ENCODE results near the gene ADD2. TPM values are rescaled to one million over a fixed set of nuclear protein-coding genes. Genes with fewer than 3 reads are reported as not detected.
"Not testable (repeated sequence)": the region's sequence is repeated elsewhere in the genome, so short reads cannot be mapped to it uniquely, and the experiment has no call there.

The ADD2 gene
- total RNA-seq, 1 donor from 2014 or later: 10.2 TPM

DNA sequence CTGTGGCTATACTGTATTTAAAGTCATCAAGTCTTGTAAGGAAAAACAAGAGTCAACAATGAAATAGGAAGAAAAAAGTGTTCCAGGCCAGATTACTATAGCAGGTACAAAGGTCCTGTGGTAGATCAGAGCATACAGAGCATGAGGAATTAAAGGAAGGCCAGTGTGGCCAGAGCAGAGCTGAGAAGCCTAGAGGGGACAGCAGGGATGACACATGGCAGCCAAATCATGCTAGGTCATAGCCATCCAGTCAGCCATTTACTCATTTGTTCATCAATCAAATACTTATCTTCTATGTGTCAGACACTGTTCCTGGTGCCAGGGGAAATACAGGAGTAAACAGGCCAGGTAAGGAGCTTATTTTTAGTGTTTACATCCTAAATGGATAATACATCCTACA, 24.3 kb downstream of the ADD2 start:
- TF ChIP-seq, protein P1, sequence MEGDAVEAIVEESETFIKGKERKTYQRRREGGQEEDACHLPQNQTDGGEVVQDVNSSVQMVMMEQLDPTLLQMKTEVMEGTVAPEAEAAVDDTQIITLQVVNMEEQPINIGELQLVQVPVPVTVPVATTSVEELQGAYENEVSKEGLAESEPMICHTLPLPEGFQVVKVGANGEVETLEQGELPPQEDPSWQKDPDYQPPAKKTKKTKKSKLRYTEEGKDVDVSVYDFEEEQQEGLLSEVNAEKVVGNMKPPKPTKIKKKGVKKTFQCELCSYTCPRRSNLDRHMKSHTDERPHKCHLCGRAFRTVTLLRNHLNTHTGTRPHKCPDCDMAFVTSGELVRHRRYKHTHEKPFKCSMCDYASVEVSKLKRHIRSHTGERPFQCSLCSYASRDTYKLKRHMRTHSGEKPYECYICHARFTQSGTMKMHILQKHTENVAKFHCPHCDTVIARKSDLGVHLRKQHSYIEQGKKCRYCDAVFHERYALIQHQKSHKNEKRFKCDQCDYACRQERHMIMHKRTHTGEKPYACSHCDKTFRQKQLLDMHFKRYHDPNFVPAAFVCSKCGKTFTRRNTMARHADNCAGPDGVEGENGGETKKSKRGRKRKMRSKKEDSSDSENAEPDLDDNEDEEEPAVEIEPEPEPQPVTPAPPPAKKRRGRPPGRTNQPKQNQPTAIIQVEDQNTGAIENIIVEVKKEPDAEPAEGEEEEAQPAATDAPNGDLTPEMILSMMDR (IDR thresholded peaks at IDR 0.05): no peak
- Histone ChIP-seq H3K4me3 (no peak overlapping the region), H3K9me3 (no peaks in the 10 kb centered on the region), H3K4me1 (no peaks in the 10 kb centered on the region), H3K36me3 (no peaks in the 10 kb centered on the region), H3K27me3 (no peaks in the 10 kb centered on the region), H3K27ac (no peak overlapping the region)
- intact Hi-C loops (cut with DNase I): no loop called here
- DNase-seq (ENCODE audit: low spot score in 2 of 2): no peak

DNA sequence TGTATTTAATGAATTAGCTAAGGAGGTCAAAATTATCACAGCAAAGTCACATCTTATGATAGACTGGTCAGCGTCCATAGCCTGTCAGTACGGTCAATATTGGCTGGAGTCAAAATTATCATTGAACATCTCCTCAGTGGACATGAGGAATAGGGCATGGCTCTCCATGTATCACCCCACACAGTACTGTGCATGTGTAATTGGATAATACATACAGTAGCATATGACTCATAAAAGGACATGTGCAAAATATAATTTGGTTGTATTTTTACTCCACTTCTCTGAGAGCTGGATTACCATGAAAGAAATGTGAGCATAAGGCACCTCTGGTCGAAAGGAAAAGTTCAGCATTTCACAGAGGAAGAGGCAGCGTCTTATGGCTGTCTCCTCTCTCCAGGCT, 24.9 kb downstream of the ADD2 start:
- intact Hi-C loops (cut with DNase I): no loop called here
- H3K9me3 ChIP-seq: no peaks in the 10 kb centered on the region
- H3K4me3 ChIP-seq: no peak overlapping the region
- H3K4me1 ChIP-seq: no peaks in the 10 kb centered on the region
- no peak for DNase-seq (ENCODE audit: low spot score in 2 of 2)
- no peaks in the 10 kb centered on the region for H3K27me3 ChIP-seq
- no peak overlapping the region for H3K27ac ChIP-seq
- TF ChIP-seq, protein P1 (IDR thresholded peaks at IDR 0.05): no peak
- no peaks in the 10 kb centered on the region for H3K36me3 ChIP-seq

GRCh38 chr2:70739492-70739891, 28.5 kb downstream of the ADD2 start:
- H3K27ac ChIP-seq; H3K36me3 ChIP-seq; H3K4me1 ChIP-seq; intact Hi-C loops (cut with DNase I); H3K9me3 ChIP-seq; DNase-seq (ENCODE audit: low spot score in 2 of 2); H3K4me3 ChIP-seq; H3K27me3 ChIP-seq: not testable (repeated sequence)

GRCh38 chr2:70738159-70738558, 29.8 kb downstream of the ADD2 start:
- Histone ChIP-seq H3K4me1 (no peaks in the 10 kb centered on the region), H3K4me3 (no peak overlapping the region), H3K9me3 (no peaks in the 10 kb centered on the region), H3K36me3 (no peaks in the 10 kb centered on the region), H3K27me3 (no peaks in the 10 kb centered on the region), H3K27ac (no peak overlapping the region)
- intact Hi-C loops (cut with DNase I): no loop called here
- TF ChIP-seq, protein P1 (IDR thresholded peaks at IDR 0.05): no peak
- no peak for DNase-seq (ENCODE audit: low spot score in 2 of 2)

GRCh38 chr2:70735071-70735470, 32.9 kb downstream of the ADD2 start:
- TF ChIP-seq, protein P1 (IDR thresholded peaks at IDR 0.05): no peak
- H3K4me1 ChIP-seq: no peaks in the 10 kb centered on the region
- no peaks in the 10 kb centered on the region for H3K9me3 ChIP-seq
- no peak for DNase-seq (ENCODE audit: low spot score in 2 of 2)
- no peak overlapping the region for H3K4me3 ChIP-seq
- H3K27me3 ChIP-seq: no peaks in the 10 kb centered on the region
- H3K36me3 ChIP-seq: no peaks in the 10 kb centered on the region
- no peak overlapping the region for H3K27ac ChIP-seq
- intact Hi-C loops (cut with DNase I): no loop called here

GRCh38 chr2:70733646-70734180, 34.3 kb downstream of the ADD2 start:
- Histone ChIP-seq H3K4me1 (no peaks in the 10 kb centered on the region), H3K4me3 (no peak overlapping the region), H3K27me3 (no peaks in the 10 kb centered on the region), H3K36me3 (no peaks in the 10 kb centered on the region), H3K9me3 (no peaks in the 10 kb centered on the region), H3K27ac (no peak overlapping the region)
- TF ChIP-seq, protein P1 (IDR thresholded peaks at IDR 0.05): no peak
- intact Hi-C loops (cut with DNase I): no loop called here
- no peak for DNase-seq (ENCODE audit: low spot score in 2 of 2)
